PC-3 (cell line): ENCODE measurements around the gene CNIH4.

Experiments
- CTCF ChIP-seq: fragments of 300-600 bp; sonication (generic); conservative IDR thresholded peaks from 2 replicates; pipeline ENCODE4 v1.5.1; 2017; ENCODE audit warnings: antibody characterized with exemption, low read depth, mild to moderate bottlenecking, low read length
- EZH2 ChIP-seq: fragments of 300-600 bp; sonication (generic); IDR thresholded peaks from one replicate; pipeline ENCODE4 v1.6.1; 2017; ENCODE audit warnings: antibody characterized with exemption, mild to moderate bottlenecking, low read length; ENCODE audit not compliant: unreplicated experiment
- EZH2phosphoT487 ChIP-seq: fragments of 300-600 bp; sonication (generic); IDR thresholded peaks from 2 replicates; pipeline ENCODE4 v1.6.1; 2018; ENCODE audit warnings: mild to moderate bottlenecking, antibody characterized with exemption, low read length, borderline replicate concordance

GRCh38 chr1:224331326-224331725, 25.4 kb upstream of the CNIH4 start:
- no peak for TF ChIP-seq CTCF
- no peak for TF ChIP-seq EZH2
- no peak for TF ChIP-seq EZH2phosphoT487
